Stomach (tissue), 9 donors: ENCODE results near the gene GJB4. TPM values are rescaled to one million over a fixed set of nuclear protein-coding genes. Genes with fewer than 3 reads are reported as not detected.

Experiments
- DNase-seq, 2 donors: peaks; one replicate each; pipeline versions ENCODE4 v3.0.0 to v3.0.0-alpha.2; 2013 to 2019
- H3K27ac ChIP-seq, 5 donors: fragments of 200-600 bp in 4 of 5; sonication (generic) in 4 of 5; one replicate each; pipeline ENCODE4 v1.5.1; 2013 to 2019; ENCODE audit warnings: mild to moderate bottlenecking in 1 of 5, moderate library complexity in 1 of 5
- H3K27me3 ChIP-seq, 3 donors: fragments of 200-600 bp; sonication (generic); one replicate each; pipeline ENCODE4 v1.5.1; 2017 to 2019; ENCODE audit warnings: mixed run types in 1 of 3
- H3K36me3 ChIP-seq, 4 donors: fragments of 200-600 bp; sonication (generic); 1 replicate in 3 of 4; 2 replicates in 1 of 4; pipeline ENCODE4 v1.5.1; 2016 to 2019
- H3K4me1 ChIP-seq, 4 donors: fragments of 200-600 bp; sonication (generic); one replicate each; pipeline ENCODE4 v1.5.1; 2016 to 2019
- H3K4me3 ChIP-seq, 4 donors: fragments of 200-600 bp; sonication (generic) in 3 of 4; one replicate each; pipeline ENCODE4 v1.5.1; 2016 to 2019; ENCODE audit warnings: mild to moderate bottlenecking in 1 of 4
- H3K9me3 ChIP-seq, 4 donors: fragments of 200-600 bp; sonication (generic); one replicate each; pipeline ENCODE4 v1.5.1; 2016 to 2019
- EP300 ChIP-seq: sonication (generic); formaldehyde crosslinking; IDR thresholded peaks from one replicate; pipeline ENCODE4 v1.6.1; 2017; ENCODE audit warnings: antibody characterized with exemption
- POLR2A ChIP-seq, 4 donors: fragments of 450-650 bp; IDR thresholded peaks; one replicate each; pipeline ENCODE4 v1.6.1; 2016; ENCODE audit warnings: antibody characterized with exemption in 4 of 4, control low read depth in 2 of 4, mild to moderate bottlenecking in 1 of 4, moderate library complexity in 1 of 4
- POLR2AphosphoS5 ChIP-seq, 3 donors: sonication (generic); formaldehyde crosslinking; IDR thresholded peaks; one replicate each; pipeline ENCODE4 v1.6.1; 2016; ENCODE audit warnings: antibody characterized with exemption in 3 of 3
- WGBS, 5 donors: extraction: QIAGEN DNeasy Blood & Tissue Kit in 3 of 5; methylation state at CpG; one replicate each; pipeline versions ENCODE4 v1.1.5 to v1.1.7; 2013 to 2018; 5-methylcytosine and 5-hydroxymethylcytosine counted together
- intact Hi-C: fragments of 100-400 bp; cut with DNase I; formaldehyde crosslinking; loops from one replicate; pipeline ENCODE4 v1.15.1; 2023; ENCODE audit warnings: low total_unique reads
- polyA plus RNA-seq, 3 donors: library from polyadenylated mRNA; stranded (reverse); fragments of 200-250 nt; gene quantifications; one replicate each; pipeline ENCODE4 v1.2.3, GENCODE V29; 2013
- total RNA-seq, 5 donors: library from RNA; depleted of rRNA; stranded (reverse); fragments of >200 nt; gene quantifications; one replicate each; pipeline versions ENCODE4 v1.1.0 to v1.2.3, GENCODE V29; 2014 to 2016
- TF ChIP-seq, protein P1 (sequence below), 7 experiments: fragments of 450-650 bp in 4 of 7; fragments of 200-600 bp in 3 of 7; sonication (generic) in 3 of 7; IDR thresholded peaks; one replicate each; pipeline ENCODE4 v1.5.1; 2016 to 2019; ENCODE audit warnings: antibody characterized with exemption in 7 of 7, control low read depth in 2 of 7, mild to moderate bottlenecking in 1 of 7
- donor health status: healthy with polysubstance abuse.
- donor health status: Bipolar disorder and iron deficiency.
- donor health status: healthy.

Gene GJB4
- total and polyA plus RNA-seq, 8 donors: 0.06 to 1.2 (median 0.18) TPM; not detected in 5

- H3K27ac ChIP-seq: no peak overlapping the region
- intact Hi-C loops: no loop called here
- no peak overlapping the region for H3K4me3 ChIP-seq
- WGBS, 5 donors: 79 to 90% (median 87%) methylated on average over 9 to 13 of the region's 13 CpGs
- H3K9me3 ChIP-seq: no peaks in the 10 kb centered on the region
- H3K36me3 ChIP-seq: no peaks in the 10 kb centered on the region
- no peak for DNase-seq
- TF ChIP-seq POLR2AphosphoS5 (IDR thresholded peaks at IDR 0.05) (no peak), POLR2A (IDR thresholded peaks at IDR 0.05) (no peak), EP300 (no peak)
- TF ChIP-seq, protein P1, sequence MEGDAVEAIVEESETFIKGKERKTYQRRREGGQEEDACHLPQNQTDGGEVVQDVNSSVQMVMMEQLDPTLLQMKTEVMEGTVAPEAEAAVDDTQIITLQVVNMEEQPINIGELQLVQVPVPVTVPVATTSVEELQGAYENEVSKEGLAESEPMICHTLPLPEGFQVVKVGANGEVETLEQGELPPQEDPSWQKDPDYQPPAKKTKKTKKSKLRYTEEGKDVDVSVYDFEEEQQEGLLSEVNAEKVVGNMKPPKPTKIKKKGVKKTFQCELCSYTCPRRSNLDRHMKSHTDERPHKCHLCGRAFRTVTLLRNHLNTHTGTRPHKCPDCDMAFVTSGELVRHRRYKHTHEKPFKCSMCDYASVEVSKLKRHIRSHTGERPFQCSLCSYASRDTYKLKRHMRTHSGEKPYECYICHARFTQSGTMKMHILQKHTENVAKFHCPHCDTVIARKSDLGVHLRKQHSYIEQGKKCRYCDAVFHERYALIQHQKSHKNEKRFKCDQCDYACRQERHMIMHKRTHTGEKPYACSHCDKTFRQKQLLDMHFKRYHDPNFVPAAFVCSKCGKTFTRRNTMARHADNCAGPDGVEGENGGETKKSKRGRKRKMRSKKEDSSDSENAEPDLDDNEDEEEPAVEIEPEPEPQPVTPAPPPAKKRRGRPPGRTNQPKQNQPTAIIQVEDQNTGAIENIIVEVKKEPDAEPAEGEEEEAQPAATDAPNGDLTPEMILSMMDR (IDR thresholded peaks at IDR 0.05): no peak
- H3K27me3 ChIP-seq: peaks cover 0 to 32% (median 0%) of the 10 kb centered on the region in 3 donors
- no peaks in the 10 kb centered on the region for H3K4me1 ChIP-seq
These were observed 2.3 kb downstream of the GJB4 start for GRCh38 chr1:34761776-34762307.

DNA sequence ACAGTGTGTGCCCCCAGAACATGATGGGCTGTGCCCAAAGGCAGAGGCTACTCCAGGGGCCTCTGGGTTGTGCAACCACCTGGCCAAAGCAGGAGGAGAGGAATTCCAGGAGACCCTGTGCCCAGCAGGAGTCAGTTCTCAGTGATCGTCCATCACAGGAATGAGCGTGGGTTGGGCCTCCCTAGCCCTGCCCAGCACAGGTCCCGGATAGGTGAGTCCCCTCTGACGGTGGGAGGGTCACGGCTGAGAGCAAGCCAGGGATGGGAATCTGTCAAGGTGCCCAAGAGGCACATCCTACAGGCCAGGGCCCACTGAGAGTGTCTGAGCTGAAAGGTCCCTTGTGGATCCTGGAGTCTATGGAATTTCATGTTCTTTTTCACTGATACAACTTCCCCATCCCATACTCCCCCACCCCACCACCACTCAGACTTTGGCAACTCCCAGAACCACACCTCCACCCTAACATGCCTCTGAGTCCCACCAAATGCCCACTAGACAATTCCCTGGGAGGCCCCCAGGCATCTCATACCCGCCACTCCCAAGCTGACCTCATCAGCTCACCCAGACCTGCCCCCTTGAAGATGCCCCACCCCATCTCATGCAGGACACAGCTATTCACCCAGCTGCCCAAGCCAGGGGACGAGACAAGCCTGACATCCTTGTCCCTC lies 3.1 kb downstream of the GJB4 start:
- no peaks in the 10 kb centered on the region for H3K36me3 ChIP-seq
- TF ChIP-seq EP300: no peak
- TF ChIP-seq POLR2A (IDR thresholded peaks at IDR 0.05): no peak
- no peak for TF ChIP-seq POLR2AphosphoS5 (IDR thresholded peaks at IDR 0.05)
- TF ChIP-seq, protein P1 (IDR thresholded peaks at IDR 0.05): no peak
- intact Hi-C loops: no loop called here
- no peak overlapping the region for H3K27ac ChIP-seq
- no peak for DNase-seq
- H3K4me1 ChIP-seq: no peaks in the 10 kb centered on the region
- peaks cover 0 to 33% (median 0%) of the 10 kb centered on the region in 3 donors for H3K27me3 ChIP-seq
- H3K4me3 ChIP-seq: no peak overlapping the region
- no peaks in the 10 kb centered on the region for H3K9me3 ChIP-seq
- 53 to 58% (median 57%) methylated on average over 4 to 7 of the region's 7 CpGs for WGBS, 5 donors

GRCh38 chr1:34763142-34763781 lies 3.7 kb downstream of the GJB4 start:
- no peak for DNase-seq
- 39 to 43% (median 40%) methylated on average over 8 of the region's 8 CpGs for WGBS, 5 donors
- intact Hi-C loops: no loop called here
- peaks cover 0 to 37% (median 0%) of the 10 kb centered on the region in 3 donors for H3K27me3 ChIP-seq
- no peak overlapping the region for H3K4me3 ChIP-seq
- H3K27ac ChIP-seq: no peak overlapping the region
- TF ChIP-seq, protein P1 (IDR thresholded peaks at IDR 0.05): no peak
- no peak for TF ChIP-seq EP300
- TF ChIP-seq POLR2A (IDR thresholded peaks at IDR 0.05): no peak
- TF ChIP-seq POLR2AphosphoS5 (IDR thresholded peaks at IDR 0.05): no peak
- H3K36me3 ChIP-seq: no peaks in the 10 kb centered on the region
- H3K4me1 ChIP-seq: no peaks in the 10 kb centered on the region
- H3K9me3 ChIP-seq: no peaks in the 10 kb centered on the region

- H3K36me3 ChIP-seq: no peaks in the 10 kb centered on the region
- H3K27ac ChIP-seq: no peak overlapping the region
- H3K27me3 ChIP-seq: peaks cover 0 to 10% (median 0%) of the 10 kb centered on the region in 3 donors
- no peaks in the 10 kb centered on the region for H3K9me3 ChIP-seq
- no peaks in the 10 kb centered on the region for H3K4me1 ChIP-seq
- no peak overlapping the region for H3K4me3 ChIP-seq
- TF ChIP-seq POLR2AphosphoS5 (IDR thresholded peaks at IDR 0.05) (no peak), EP300 (no peak), POLR2A (IDR thresholded peaks at IDR 0.05) (no peak)
- TF ChIP-seq, protein P1 (IDR thresholded peaks at IDR 0.05): no peak
- intact Hi-C loops: no loop called here
- DNase-seq: no peak
- 76 to 84% (median 80%) methylated on average over 3 of the region's 3 CpGs for WGBS, 5 donors
These were observed 9.3 kb downstream of the GJB4 start for GRCh38 chr1:34768856-34769255.
